Breast epithelium (tissue), 4 donors: Measurements from ENCODE around the gene ALDH1A3. TPM values are rescaled to one million over a fixed set of nuclear protein-coding genes. Genes with fewer than 3 reads are reported as not detected.

Experiments
- DNase-seq, 2 donors: peaks; one replicate each; pipeline ENCODE4 v3.0.0-alpha.2; 2019; ENCODE audit warnings: low spot score in 2 of 2
- H3K27ac ChIP-seq, 2 donors: fragments of 200-600 bp; sonication (generic) in 1 of 2; one replicate each; pipeline ENCODE4 v1.5.1; 2016 to 2019; ENCODE audit warnings: mild to moderate bottlenecking in 1 of 2
- H3K27me3 ChIP-seq, 2 donors: fragments of 200-600 bp; sonication (generic) in 1 of 2; one replicate each; pipeline versions ENCODE4 v1.5.1 to v1.6.0; 2017 to 2019; ENCODE audit warnings: control low read depth in 1 of 2, mild to moderate bottlenecking in 1 of 2
- H3K36me3 ChIP-seq: fragments of 200-600 bp; one replicate; pipeline ENCODE4 v1.5.1; 2019
- H3K4me1 ChIP-seq, 2 donors: fragments of 200-600 bp; sonication (generic); one replicate each; pipeline ENCODE4 v1.5.1; 2016 to 2019; ENCODE audit warnings: control low read depth in 1 of 2
- H3K4me3 ChIP-seq, 3 donors: fragments of 200-600 bp; sonication (generic); 1 replicate in 2 of 3; 2 replicates in 1 of 3; pipeline ENCODE4 v1.5.1; 2016 to 2019; ENCODE audit warnings: mild to moderate bottlenecking in 3 of 3, moderate library complexity in 2 of 3
- H3K9me3 ChIP-seq, 2 donors: fragments of 200-600 bp; sonication (generic) in 1 of 2; one replicate each; pipeline ENCODE4 v1.5.1; 2016 to 2019; ENCODE audit warnings: control low read depth in 1 of 2
- POLR2A ChIP-seq: fragments of 450-650 bp; IDR thresholded peaks from one replicate; pipeline ENCODE4 v1.6.1; 2016; ENCODE audit warnings: antibody characterized with exemption, mild to moderate bottlenecking, moderate library complexity
- POLR2AphosphoS5 ChIP-seq, 3 donors: sonication (generic); formaldehyde crosslinking; IDR thresholded peaks; one replicate each; pipeline ENCODE4 v1.6.1; 2017; ENCODE audit warnings: antibody characterized with exemption in 3 of 3
- intact Hi-C: fragments of 100-400 bp; cut with DNase I; formaldehyde crosslinking; loops from one replicate; pipeline ENCODE4 v1.15.1; 2023; ENCODE audit warnings: low total_unique reads
- total RNA-seq, 3 donors: library from RNA; depleted of rRNA; stranded (reverse); fragments of >200 nt; gene quantifications; one replicate each; pipeline ENCODE4 v1.1.0, GENCODE V29; 2016
- TF ChIP-seq, protein P1 (sequence below), 3 donors: fragments of 450-650 bp; IDR thresholded peaks; one replicate each; pipeline ENCODE4 v1.5.1; 2016 to 2017; ENCODE audit warnings: antibody characterized with exemption in 3 of 3, mild to moderate bottlenecking in 3 of 3, moderate library complexity in 3 of 3

ALDH1A3 gene
- total RNA-seq, 3 donors from 2014 or later, result 24.2 to 207 (median 44.9) TPM

DNA sequence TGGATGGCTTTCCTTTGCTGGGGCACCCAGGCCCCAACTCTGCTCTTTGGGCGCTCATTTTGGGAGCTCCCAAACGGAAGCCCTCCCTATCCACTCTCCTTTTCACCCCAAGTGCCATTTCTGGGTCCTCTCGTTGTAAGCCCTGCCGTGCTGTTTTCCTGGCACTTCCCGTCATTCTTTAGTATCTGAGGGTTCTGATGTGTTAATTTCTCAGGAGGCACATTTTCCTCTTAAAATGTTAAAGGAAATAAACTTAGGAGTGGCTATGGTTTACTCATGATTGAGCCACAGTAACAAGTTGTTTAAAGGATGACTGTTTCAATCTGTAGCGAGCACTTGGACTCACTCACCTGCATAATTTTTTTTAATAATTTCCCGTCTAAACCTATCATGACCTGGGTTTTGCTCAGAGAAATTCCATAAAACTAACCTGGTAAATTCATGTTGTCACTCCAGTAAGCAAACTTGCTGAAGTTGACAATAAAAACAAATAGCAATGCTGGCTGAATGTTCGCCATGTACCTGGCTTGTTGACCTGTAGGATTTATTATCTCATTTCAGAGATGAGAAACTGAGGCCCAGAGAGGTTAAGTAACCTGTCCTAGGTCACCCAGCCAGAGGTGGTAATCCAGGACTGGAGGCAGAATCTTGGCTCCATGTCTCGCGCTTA, 10.6 kb downstream of the ALDH1A3 start:
- intact Hi-C loops, result no loop called here
- Histone ChIP-seq H3K27ac (peak overlapping the region; percentile 60 to 72), H3K27me3 (no peaks in the 10 kb centered on the region), H3K9me3 (no peaks in the 10 kb centered on the region), H3K4me1 (no peaks in the 10 kb centered on the region), H3K4me3 (no peak overlapping the region), H3K36me3 (no peaks in the 10 kb centered on the region)
- TF ChIP-seq POLR2A (no peak), POLR2AphosphoS5 (IDR thresholded peaks at IDR 0.05) (no peak)
- TF ChIP-seq, protein P1, sequence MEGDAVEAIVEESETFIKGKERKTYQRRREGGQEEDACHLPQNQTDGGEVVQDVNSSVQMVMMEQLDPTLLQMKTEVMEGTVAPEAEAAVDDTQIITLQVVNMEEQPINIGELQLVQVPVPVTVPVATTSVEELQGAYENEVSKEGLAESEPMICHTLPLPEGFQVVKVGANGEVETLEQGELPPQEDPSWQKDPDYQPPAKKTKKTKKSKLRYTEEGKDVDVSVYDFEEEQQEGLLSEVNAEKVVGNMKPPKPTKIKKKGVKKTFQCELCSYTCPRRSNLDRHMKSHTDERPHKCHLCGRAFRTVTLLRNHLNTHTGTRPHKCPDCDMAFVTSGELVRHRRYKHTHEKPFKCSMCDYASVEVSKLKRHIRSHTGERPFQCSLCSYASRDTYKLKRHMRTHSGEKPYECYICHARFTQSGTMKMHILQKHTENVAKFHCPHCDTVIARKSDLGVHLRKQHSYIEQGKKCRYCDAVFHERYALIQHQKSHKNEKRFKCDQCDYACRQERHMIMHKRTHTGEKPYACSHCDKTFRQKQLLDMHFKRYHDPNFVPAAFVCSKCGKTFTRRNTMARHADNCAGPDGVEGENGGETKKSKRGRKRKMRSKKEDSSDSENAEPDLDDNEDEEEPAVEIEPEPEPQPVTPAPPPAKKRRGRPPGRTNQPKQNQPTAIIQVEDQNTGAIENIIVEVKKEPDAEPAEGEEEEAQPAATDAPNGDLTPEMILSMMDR (IDR thresholded peaks at IDR 0.05), result no peak
- DNase-seq, result no peak

DNA sequence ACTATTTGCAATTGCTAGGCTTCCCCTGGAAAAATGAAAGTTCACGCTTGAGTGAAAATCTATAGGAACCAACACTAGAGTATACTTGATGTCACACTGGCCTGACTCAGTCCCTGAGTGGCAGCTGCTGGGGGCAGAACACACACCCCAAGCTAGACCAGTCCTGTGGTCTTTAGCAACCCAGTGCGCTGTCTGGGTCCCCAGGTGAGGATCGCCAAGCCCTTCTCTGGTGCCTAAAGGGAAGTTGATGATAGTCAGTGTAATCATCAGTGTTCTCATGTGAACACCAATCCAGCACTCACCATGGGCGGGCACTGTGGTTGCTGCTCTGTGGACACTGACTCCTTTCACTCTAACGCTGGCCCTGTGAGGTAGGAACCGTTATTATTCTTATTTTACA, 11.2 kb downstream of the ALDH1A3 start:
- Histone ChIP-seq H3K4me3 (no peak overlapping the region), H3K27ac (no peak overlapping the region), H3K27me3 (no peaks in the 10 kb centered on the region), H3K9me3 (no peaks in the 10 kb centered on the region), H3K36me3 (no peaks in the 10 kb centered on the region), H3K4me1 (no peaks in the 10 kb centered on the region)
- no peak for DNase-seq
- intact Hi-C loops, result no loop called here
- TF ChIP-seq POLR2A (no peak), POLR2AphosphoS5 (IDR thresholded peaks at IDR 0.05) (no peak)
- TF ChIP-seq, protein P1 (IDR thresholded peaks at IDR 0.05), result no peak

DNA sequence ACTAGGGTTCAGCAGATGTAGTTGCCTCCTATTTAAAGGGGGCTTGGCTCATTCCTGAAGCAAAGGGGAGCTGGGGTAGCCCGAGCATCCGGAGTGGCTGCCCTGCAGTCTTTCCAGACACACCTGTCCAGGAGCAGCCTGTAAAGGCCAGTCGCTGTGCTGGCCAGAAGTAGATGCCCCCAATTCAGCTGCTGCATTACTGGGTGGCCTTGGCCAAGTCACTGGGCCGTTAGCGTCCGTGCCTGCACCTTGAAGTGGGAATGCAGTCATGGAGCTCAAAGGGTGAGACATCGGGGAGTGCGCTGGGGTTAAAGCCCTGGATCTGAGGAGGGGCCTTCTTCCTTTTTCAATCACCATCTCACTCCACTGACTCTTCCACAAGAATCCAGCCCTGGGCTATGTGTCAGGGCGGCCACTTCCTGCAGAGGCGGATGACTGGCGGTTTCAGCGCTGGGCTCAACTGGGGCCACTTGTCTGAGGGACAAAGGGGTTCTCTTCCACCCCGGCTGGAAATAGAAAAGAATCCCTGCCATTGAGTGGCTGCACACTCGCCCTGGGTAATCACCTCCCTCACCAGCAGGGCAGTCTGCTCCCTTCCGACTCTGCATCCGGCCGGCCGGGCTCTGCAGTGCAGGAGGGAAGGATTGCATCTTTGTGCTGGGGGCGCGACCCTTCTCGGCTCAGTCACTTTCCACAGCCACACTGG, 11.8 kb downstream of the ALDH1A3 start:
- H3K27me3 ChIP-seq, result no peaks in the 10 kb centered on the region
- H3K4me1 ChIP-seq, result no peaks in the 10 kb centered on the region
- no peaks in the 10 kb centered on the region for H3K36me3 ChIP-seq
- DNase-seq, result no peak
- H3K4me3 ChIP-seq, result no peak overlapping the region
- no peak for TF ChIP-seq POLR2A
- TF ChIP-seq, protein P1 (IDR thresholded peaks at IDR 0.05), result no peak
- no peak for TF ChIP-seq POLR2AphosphoS5 (IDR thresholded peaks at IDR 0.05)
- intact Hi-C loops, result no loop called here
- H3K27ac ChIP-seq, result no peak overlapping the region
- H3K9me3 ChIP-seq, result no peaks in the 10 kb centered on the region

DNA sequence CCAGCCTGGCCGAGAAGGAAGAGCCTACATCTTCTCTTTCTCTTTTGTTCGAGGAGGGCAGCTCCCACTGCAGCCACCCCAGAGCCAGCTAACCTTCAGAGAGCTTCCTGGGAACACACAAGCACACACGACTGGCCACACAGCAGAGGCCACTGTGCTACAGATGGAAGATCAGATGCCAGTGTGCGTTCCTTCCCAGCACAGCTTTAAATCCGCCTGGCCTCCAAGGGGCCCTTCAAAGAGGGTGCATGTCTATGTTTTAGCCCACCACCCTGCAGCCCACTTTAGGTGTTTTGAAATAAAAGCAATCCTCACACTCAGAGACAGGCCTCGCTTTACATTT, 12.4 kb downstream of the ALDH1A3 start:
- H3K4me3 ChIP-seq, result no peak overlapping the region
- no peaks in the 10 kb centered on the region for H3K4me1 ChIP-seq
- H3K27ac ChIP-seq, result no peak overlapping the region
- H3K36me3 ChIP-seq, result no peaks in the 10 kb centered on the region
- DNase-seq, result no peak
- no peaks in the 10 kb centered on the region for H3K27me3 ChIP-seq
- no peaks in the 10 kb centered on the region for H3K9me3 ChIP-seq
- TF ChIP-seq, protein P1 (IDR thresholded peaks at IDR 0.05), result no peak
- TF ChIP-seq POLR2AphosphoS5 (IDR thresholded peaks at IDR 0.05), result no peak
- TF ChIP-seq POLR2A, result no peak
- intact Hi-C loops, result no loop called here

DNA sequence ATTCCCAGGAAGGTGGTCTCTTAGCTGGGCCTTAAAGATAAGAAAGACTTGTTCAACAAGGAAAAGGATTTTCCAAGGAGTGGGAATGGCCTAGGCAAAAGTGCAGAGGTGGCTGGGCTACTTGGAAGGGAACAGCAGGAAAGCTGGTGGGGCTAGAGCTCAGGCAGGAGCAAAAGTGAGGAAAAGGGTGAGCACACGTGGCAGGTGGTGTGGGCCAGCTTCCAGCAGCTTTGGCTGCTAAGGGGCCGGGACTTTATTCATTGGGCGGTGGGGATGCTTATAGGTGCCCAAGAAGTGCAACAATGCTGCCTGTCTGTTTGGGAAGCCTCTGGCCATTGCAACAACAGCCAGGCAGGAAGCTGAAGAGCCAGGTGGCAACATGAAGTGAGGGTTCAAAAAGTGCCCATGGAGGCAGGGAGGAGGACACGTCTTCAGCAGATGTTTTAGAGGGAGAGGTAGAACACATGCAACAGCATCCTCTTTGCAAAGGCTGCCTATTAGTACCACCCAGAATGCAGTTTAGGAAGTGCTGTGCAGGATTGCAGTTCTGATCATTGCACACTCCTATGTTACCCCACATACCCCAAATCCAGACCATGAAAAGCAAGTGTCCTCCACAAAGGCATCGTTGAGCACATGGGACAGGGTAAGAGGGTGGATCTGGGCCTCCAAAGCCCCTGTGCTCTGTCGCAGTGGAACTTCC, 13.8 kb downstream of the ALDH1A3 start:
- H3K36me3 ChIP-seq, result no peaks in the 10 kb centered on the region
- H3K27ac ChIP-seq, result no peak overlapping the region
- no peak for TF ChIP-seq POLR2AphosphoS5 (IDR thresholded peaks at IDR 0.05)
- no peak for TF ChIP-seq POLR2A
- TF ChIP-seq, protein P1 (IDR thresholded peaks at IDR 0.05), result no peak
- H3K4me1 ChIP-seq, result no peaks in the 10 kb centered on the region
- H3K27me3 ChIP-seq, result no peaks in the 10 kb centered on the region
- H3K9me3 ChIP-seq, result no peaks in the 10 kb centered on the region
- H3K4me3 ChIP-seq, result no peak overlapping the region
- DNase-seq, result no peak
- intact Hi-C loops, result no loop called here
